OCI-LY3 (cell line): ENCODE data around the gene ZNF576.

Experiments
- CTCF ChIP-seq: fragments of 200-600, 300-600 bp; sonication (generic); IDR thresholded peaks from 2 replicates; pipeline ENCODE4 v1.5.1; 2014; ENCODE audit warnings: antibody characterized with exemption, low read length, low read depth
- EZH2phosphoT487 ChIP-seq: fragments of 200-600 bp; shearing (Covaris generic); IDR thresholded peaks from 2 replicates; pipeline ENCODE4 v1.6.1; 2018; ENCODE audit warnings: antibody characterized with exemption, mixed run types, low read depth

- TF ChIP-seq CTCF (no peak), EZH2phosphoT487 (no peak)
Observed at GRCh38 chr19:43584484-43584883, 11.9 kb upstream of the ZNF576 start.
